B cell (primary cell): ENCODE data around the gene CCR6. TPM values are rescaled to one million over a fixed set of nuclear protein-coding genes. Genes with fewer than 3 reads are reported as not detected.
A peak's percentile ranks its signal among the peaks of the same experiment; 100 is the strongest.

ENCODE experiments used
- ATAC-seq: fragments of 200-7000 bp; cut with Tn5 transposase; one replicate; pipeline ENCODE4 v1.10.0; 2021; ENCODE audit warnings: low read depth, mild to moderate bottlenecking, moderate number of reproducible peaks, moderate library complexity
- CTCF ChIA-PET: fragments of 350-600 bp; sonication (Branson Sonifier 250); formaldehyde crosslinking; loops from one replicate; lab custom pipeline; 2021; ENCODE audit warnings: antibody characterized with exemption, inconsistent platforms; lab: Charles Lee
- POLR2A ChIA-PET: fragments of 350-600 bp; sonication (Branson Sonifier 250); formaldehyde crosslinking; loops from one replicate; lab custom pipeline; 2021; ENCODE audit warnings: antibody characterized with exemption; lab: Charles Lee
- DNase-seq: peaks from one replicate; pipeline ENCODE4 v3.0.0; 2013
- H2AFZ ChIP-seq: 2 replicates; pipeline ENCODE4 v1.6.1; 2012; ENCODE audit warnings: mild to moderate bottlenecking, low read depth, low read length; ENCODE audit not compliant: insufficient read depth, poor library complexity, severe bottlenecking
- H3K27ac ChIP-seq, 2 donors: 1 replicate in 1 of 2; 2 replicates in 1 of 2; pipeline ENCODE4 v1.5.1; 2012 to 2013; ENCODE audit warnings: low read length in 2 of 2, mild to moderate bottlenecking in 2 of 2, moderate library complexity in 1 of 2
- H3K27me3 ChIP-seq, 4 experiments: fragments of 200-600 bp in 1 of 4; sonication (generic) in 1 of 4; replicated peaks in 1 of 4; 1 replicate in 2 of 4; 2 replicates in 2 of 4; pipeline versions ENCODE4 v1.6.1 to v1.7.0; 2013 to 2016; ENCODE audit warnings: low read length in 3 of 4, mild to moderate bottlenecking in 2 of 4, mixed read lengths in 1 of 4, moderate library complexity in 1 of 4; ENCODE audit not compliant: insufficient read depth in 4 of 4, control insufficient read depth in 3 of 4; ENCODE audit errors: control extremely low read depth in 1 of 4
- H3K36me3 ChIP-seq, 2 experiments: replicated peaks in 1 of 2; 1 replicate in 1 of 2; 2 replicates in 1 of 2; pipeline versions ENCODE4 v1.6.1 to v1.7.1; 2013; ENCODE audit warnings: low read length in 1 of 2; ENCODE audit not compliant: insufficient read depth in 2 of 2, control insufficient read depth in 1 of 2; ENCODE audit errors: control extremely low read depth in 1 of 2, extremely low read depth in 1 of 2
- H3K4me1 ChIP-seq, 2 donors: fragments of 200-600 bp in 1 of 2; sonication (generic) in 1 of 2; 1 replicate in 1 of 2; 2 replicates in 1 of 2; pipeline versions ENCODE4 v1.5.1 to v1.6.1; 2013 to 2017; ENCODE audit warnings: low read length in 2 of 2; ENCODE audit not compliant: control insufficient read depth in 2 of 2, insufficient read depth in 2 of 2
- H3K4me2 ChIP-seq: replicated peaks from 2 replicates; pipeline ENCODE3; 2012; ENCODE audit warnings: mild to moderate bottlenecking, low read depth, low read length; ENCODE audit not compliant: poor library complexity, severe bottlenecking
- H3K4me3 ChIP-seq, 5 experiments: fragments of 200-600 bp in 1 of 5; sonication (generic) in 1 of 5; 1 replicate in 3 of 5; 2 replicates in 2 of 5; pipeline versions ENCODE4 v1.5.1 to v1.7.0; 2011 to 2016; ENCODE audit warnings: low read length in 4 of 5, mild to moderate bottlenecking in 4 of 5, low read depth in 2 of 5, control low read depth in 1 of 5, moderate library complexity in 1 of 5; ENCODE audit not compliant: insufficient read depth in 1 of 5; ENCODE audit errors: control extremely low read depth in 1 of 5, extremely low read depth in 1 of 5
- H3K79me2 ChIP-seq: fragments of 200-600 bp; sonication (generic); one replicate; pipeline ENCODE4 v1.6.0; 2016; ENCODE audit warnings: low read length; ENCODE audit not compliant: control insufficient read depth, insufficient read depth
- H3K9ac ChIP-seq: fragments of 200-600 bp; sonication (generic); 2 replicates; pipeline ENCODE4 v1.6.1; 2017; ENCODE audit warnings: mild to moderate bottlenecking, low read length, moderate library complexity
- H3K9me3 ChIP-seq, 3 donors: one replicate each; pipeline versions ENCODE4 v1.6.1 to v1.7.1; 2013; ENCODE audit warnings: low read length in 2 of 3; ENCODE audit not compliant: control insufficient read depth in 2 of 3, insufficient read depth in 1 of 3; ENCODE audit errors: control extremely low read depth in 1 of 3
- H4K20me1 ChIP-seq: 2 replicates; pipeline ENCODE4 v1.6.0; 2012; ENCODE audit warnings: mild to moderate bottlenecking, low read length; ENCODE audit not compliant: insufficient read depth, control insufficient read depth, poor library complexity, severe bottlenecking
- H3K27ac Mint-ChIP-seq: one replicate; pipeline ENCODE4 v1.8.0; 2021; ENCODE audit warnings: mixed read lengths
- H3K27me3 Mint-ChIP-seq: one replicate; pipeline ENCODE4 v1.8.0; 2021; ENCODE audit warnings: mixed read lengths
- H3K4me1 Mint-ChIP-seq: one replicate; pipeline ENCODE4 v1.8.0; 2021; ENCODE audit warnings: mixed read lengths
- H3K4me3 Mint-ChIP-seq: one replicate; pipeline ENCODE4 v1.8.0; 2021; ENCODE audit warnings: mixed read lengths
- H3K9me3 Mint-ChIP-seq: one replicate; pipeline ENCODE4 v1.8.0; 2022; ENCODE audit warnings: mixed read lengths; ENCODE audit not compliant: insufficient read depth
- CTCF ChIP-seq: fragments of 200-600 bp; IDR thresholded peaks from one replicate; pipeline ENCODE4 v1.8.0; 2022; ENCODE audit warnings: antibody characterized with exemption, mild to moderate bottlenecking
- EZH2 ChIP-seq: IDR thresholded peaks from 2 replicates; pipeline ENCODE4 v1.6.1; 2012; ENCODE audit warnings: borderline replicate concordance, low read depth, mild to moderate bottlenecking, moderate library complexity, low read length; ENCODE audit not compliant: insufficient read depth, poor library complexity, severe bottlenecking
- WGBS: methylation state at CpG from one replicate; pipeline ENCODE4 v1.1.5; 2013; ENCODE audit warnings: missing lambda C conversion rate; ENCODE audit not compliant: insufficient coverage; 5-methylcytosine and 5-hydroxymethylcytosine counted together
- intact Hi-C: fragments of 100-400 bp; cut with micrococcal nuclease; formaldehyde crosslinking; loops from one replicate; pipeline ENCODE4 v1.10.0; 2022
- polyA minus RNA-seq: library from RNA; depleted of rRNA, polyadenylated mRNA; stranded (reverse); fragments of >200 nt; gene quantifications from 2 replicates; pipeline ENCODE4 v1.2.3, GENCODE V29; 2012
- polyA plus RNA-seq: library from polyadenylated mRNA; depleted of rRNA; stranded (reverse); fragments of >200 nt; gene quantifications from 2 replicates; pipeline ENCODE4 v1.2.3, GENCODE V29; 2012
- total RNA-seq, 2 donors: library from RNA; stranded (reverse); fragments of 120-200 nt in 1 of 2; gene quantifications; 1 replicate in 1 of 2; 2 replicates in 1 of 2; pipeline versions ENCODE4 v1.2.3 to v1.2.4, GENCODE V29; 2013 to 2022

The CCR6 gene
- total RNA-seq (30.7 and 30.9 TPM in 2 replicates), polyA plus RNA-seq (18.2 and 25.9 TPM in 2 replicates), polyA minus RNA-seq (43.4 and 58.1 TPM in 2 replicates)
- 99.5 TPM for total RNA-seq (2013)

GRCh38 chr6:167122827-167123657, at the start of gene CCR6:
CCR6 (plus strand) TSS chr6:167123096; CDS start chr6:167136135, 13,039 bp downstream.
- H3K4me2 ChIP-seq: peak within 1 kb of the TSS; percentile 79
- no peak within 1 kb of the TSS for H2AFZ ChIP-seq
- H3K4me1 Mint-ChIP-seq: peaks cover 87% of the 10 kb centered on the region
- peaks cover 0 to 9% (median 0%) of the 10 kb centered on the region in 3 donors for H3K9me3 ChIP-seq
- WGBS: 29% methylated on average over 4 of the region's 8 CpGs
- H3K4me1 ChIP-seq: peaks cover 71 to 79% of the 10 kb centered on the region in 2 donors
- intact Hi-C loops: loop anchor here (1.0 to 10.0 kb wide), 3 partner anchors 7 to 738 kb away; partner anchors contain the start of gene MPC1
- ATAC-seq: no peak
- H3K9ac ChIP-seq: peak within 1 kb of the TSS; percentile 92
- H3K27ac Mint-ChIP-seq: peak within 1 kb of the TSS; percentile 100
- no peaks in the 10 kb centered on the region for H3K9me3 Mint-ChIP-seq
- TF ChIP-seq CTCF: no peak
- no peak for TF ChIP-seq EZH2
- H3K36me3 ChIP-seq: peaks cover 3 to 27% of the 10 kb centered on the region in 2 experiments
- ChIA-PET POLR2A (interaction anchor here (1.0 to 14.2 kb wide), 14 partner anchors 7 to 172 kb away, joined by 3 to 432 read pairs (median 6); partner anchors contain the start of genes CEP43 and RNASET2), CTCF (interaction anchor here (0.6 to 22.6 kb wide), 14 partner anchors 9 to 348 kb away, joined by 3 to 437 read pairs (median 6); partner anchors contain the start of gene CEP43)
- H4K20me1 ChIP-seq: peaks cover 21% of the 10 kb centered on the region
- peak within 1 kb of the TSS; percentile 96 for H3K4me3 Mint-ChIP-seq
- peaks cover 88% of the 10 kb centered on the region for H3K79me2 ChIP-seq
- peak; percentile 44 for DNase-seq
- no peaks in the 10 kb centered on the region for H3K27me3 ChIP-seq
- H3K27me3 Mint-ChIP-seq: no peaks in the 10 kb centered on the region
- peak within 1 kb of the TSS; percentile 65 to 97 (median 81) for H3K4me3 ChIP-seq
- peak within 1 kb of the TSS; percentile 97 to 98 for H3K27ac ChIP-seq
